ENCODE data around the gene INF2. TPM values are rescaled to one million over a fixed set of nuclear protein-coding genes. Genes with fewer than 3 reads are reported as not detected.

Gene INF2
- total RNA-seq, 2 experiments from 2014 or later: 74.9 to 76.9 TPM

GRCh38 chr14:104715416-104715815, 26.0 kb downstream of the INF2 start:
- ChIA-PET CTCF (no interaction called here), POLR2A (no interaction called here)
- no peak overlapping the region for H3K4me3 Mint-ChIP-seq
- intact Hi-C loops (cut with DNase I, micrococcal nuclease): no loop called here
- Histone ChIP-seq H3K27me3 (ENCODE audit: control insufficient read depth in 1 of 2, insufficient read depth in 2 of 2, low read length in 2 of 2) (no peaks in the 10 kb centered on the region), H3K36me3 (ENCODE audit: insufficient read depth, low read length) (peaks cover 57% of the 10 kb centered on the region), H3K4me1 (ENCODE audit: insufficient read depth, low read length) (no peaks in the 10 kb centered on the region), H3K9me3 (ENCODE audit: control insufficient read depth in 1 of 2, insufficient read depth in 1 of 2, low read length in 2 of 2) (no peaks in the 10 kb centered on the region), H3K4me3 (ENCODE audit: low read length) (no peak overlapping the region), H3K27ac (ENCODE audit: low read depth in 1 of 2, low read length in 2 of 2) (no peak overlapping the region)
- DNase-seq (no peak), ATAC-seq (ENCODE audit: poor library complexity) (no peak)
- H3K4me1 Mint-ChIP-seq (ENCODE audit: low read depth): no peaks in the 10 kb centered on the region
- peaks cover 25% of the 10 kb centered on the region for H3K36me3 Mint-ChIP-seq (ENCODE audit: low read depth)
- no peak overlapping the region for H3K27ac Mint-ChIP-seq
- no peak for TF ChIP-seq CTCF (IDR thresholded peaks at IDR 0.05)
- H3K9me3 Mint-ChIP-seq: no peaks in the 10 kb centered on the region
- no peaks in the 10 kb centered on the region for H3K27me3 Mint-ChIP-seq

GRCh38 chr14:104715871-104716270, 26.5 kb downstream of the INF2 start:
- Histone ChIP-seq H3K36me3 (ENCODE audit: insufficient read depth, low read length) (peaks cover 53% of the 10 kb centered on the region), H3K27me3 (ENCODE audit: control insufficient read depth in 1 of 2, insufficient read depth in 2 of 2, low read length in 2 of 2) (no peaks in the 10 kb centered on the region), H3K4me1 (ENCODE audit: insufficient read depth, low read length) (no peaks in the 10 kb centered on the region), H3K4me3 (ENCODE audit: low read length) (no peak overlapping the region), H3K27ac (ENCODE audit: low read depth in 1 of 2, low read length in 2 of 2) (no peak overlapping the region), H3K9me3 (ENCODE audit: control insufficient read depth in 1 of 2, insufficient read depth in 1 of 2, low read length in 2 of 2) (no peaks in the 10 kb centered on the region)
- DNase-seq (no peak), ATAC-seq (ENCODE audit: poor library complexity) (no peak)
- intact Hi-C loops (cut with DNase I, micrococcal nuclease): no loop called here
- Mint-ChIP-seq H3K9me3 (no peaks in the 10 kb centered on the region), H3K4me3 (no peak overlapping the region), H3K27me3 (no peaks in the 10 kb centered on the region), H3K4me1 (ENCODE audit: low read depth) (no peaks in the 10 kb centered on the region), H3K36me3 (ENCODE audit: low read depth) (peaks cover 25% of the 10 kb centered on the region), H3K27ac (no peak overlapping the region)
- POLR2A ChIA-PET: no interaction called here
- CTCF ChIA-PET: no interaction called here
- no peak for TF ChIP-seq CTCF (IDR thresholded peaks at IDR 0.05)

GRCh38 chr14:104717137-104717536, 27.7 kb downstream of the INF2 start:
- intact Hi-C loops (cut with DNase I, micrococcal nuclease): no loop called here

More at GRCh38 chr14:104717137-104717536, 27.7 kb downstream of the INF2 start:
- Mint-ChIP-seq H3K9me3 (no peaks in the 10 kb centered on the region), H3K4me1 (ENCODE audit: low read depth) (no peaks in the 10 kb centered on the region), H3K36me3 (ENCODE audit: low read depth) (peaks cover 25% of the 10 kb centered on the region), H3K27ac (no peak overlapping the region), H3K27me3 (no peaks in the 10 kb centered on the region), H3K4me3 (no peak overlapping the region)
- CTCF ChIA-PET: no interaction called here
- POLR2A ChIA-PET: no interaction called here
- no peaks in the 10 kb centered on the region for H3K27me3 ChIP-seq (ENCODE audit: control insufficient read depth in 1 of 2, insufficient read depth in 2 of 2, low read length in 2 of 2)
- H3K9me3 ChIP-seq (ENCODE audit: control insufficient read depth in 1 of 2, insufficient read depth in 1 of 2, low read length in 2 of 2): no peaks in the 10 kb centered on the region
- DNase-seq (no peak), ATAC-seq (ENCODE audit: poor library complexity) (no peak)
- no peak for TF ChIP-seq CTCF (IDR thresholded peaks at IDR 0.05)
- H3K4me3 ChIP-seq (ENCODE audit: low read length): no peak overlapping the region
- no peaks in the 10 kb centered on the region for H3K4me1 ChIP-seq (ENCODE audit: insufficient read depth, low read length)
- no peak overlapping the region for H3K27ac ChIP-seq (ENCODE audit: low read depth in 1 of 2, low read length in 2 of 2)
- H3K36me3 ChIP-seq (ENCODE audit: insufficient read depth, low read length): peaks cover 40% of the 10 kb centered on the region
